Frontal cortex (tissue), 4 donors: ENCODE measurements around the gene PHF20. TPM values are rescaled to one million over a fixed set of nuclear protein-coding genes. Genes with fewer than 3 reads are reported as not detected.
A peak's percentile ranks its signal among the peaks of the same experiment; 100 is the strongest.
"Not testable (repeated sequence)": the region's sequence is repeated elsewhere in the genome, so short reads cannot be mapped to it uniquely, and the experiment has no call there.

Experiments used
- DNase-seq, 2 donors: peaks; one replicate each; pipeline ENCODE4 v3.0.0; 2012; ENCODE audit warnings: low spot score in 2 of 2
- FAIRE-seq: peaks from 2 replicates; lab custom pipeline; 2012; peaks lifted over from hg19 to GRCh38; lab: Jason Lieb, UNC
- total RNA-seq: library from RNA; depleted of rRNA; stranded (reverse); fragments of >200 nt; gene quantifications from one replicate; pipeline ENCODE4 v1.2.3, GENCODE V29; 2014
- donor health status: control.
- donor health status: control.
- donor health status: control.

PHF20 gene
- 53.8 TPM for total RNA-seq

GRCh38 chr20:35771689-35772562 is at the start of gene PHF20:
PHF20 (plus strand) TSS chr20:35772015; CDS start chr20:35801523, 29,508 bp downstream.
- peak; percentile 91 to 94 for DNase-seq
- FAIRE-seq: no peak

GRCh38 chr20:35723275-35723639 is 48.6 kb upstream of the PHF20 start:
- DNase-seq, FAIRE-seq: not testable (repeated sequence)

- not testable (repeated sequence) for FAIRE-seq, DNase-seq
These were observed 48.0 kb upstream of the PHF20 start for GRCh38 chr20:35723652-35724320.

GRCh38 chr20:35724321-35725230 is 47.2 kb upstream of the PHF20 start:
- DNase-seq: no peak
- FAIRE-seq: no peak

GRCh38 chr20:35726842-35727711 is 44.7 kb upstream of the PHF20 start:
- no peak for FAIRE-seq
- no peak for DNase-seq

- FAIRE-seq (no peak), DNase-seq (no peak)
These were observed 42.5 kb upstream of the PHF20 start for GRCh38 chr20:35729283-35729807.

- FAIRE-seq (no peak), DNase-seq (no peak)
These were observed 41.8 kb upstream of the PHF20 start for GRCh38 chr20:35729836-35730582.

- DNase-seq (no peak), FAIRE-seq (no peak)
These were observed 41.0 kb upstream of the PHF20 start for GRCh38 chr20:35730583-35731468.

- FAIRE-seq (no peak), DNase-seq (no peak)
These were observed 40.4 kb upstream of the PHF20 start for GRCh38 chr20:35731469-35731788.

GRCh38 chr20:35731862-35732643 is 39.8 kb upstream of the PHF20 start:
- DNase-seq: no peak
- no peak for FAIRE-seq

- FAIRE-seq: no peak
- DNase-seq: no peak
These were observed 39.2 kb upstream of the PHF20 start for GRCh38 chr20:35732644-35732982.

- FAIRE-seq (no peak), DNase-seq (no peak)
These were observed 37.4 kb upstream of the PHF20 start for GRCh38 chr20:35734374-35734773.

GRCh38 chr20:35734777-35735649 is 36.8 kb upstream of the PHF20 start:
- FAIRE-seq: no peak
- DNase-seq: no peak

- DNase-seq (no peak), FAIRE-seq (no peak)
These were observed 35.9 kb upstream of the PHF20 start for GRCh38 chr20:35735826-35736470.

- no peak for FAIRE-seq
- DNase-seq: no peak
These were observed 33.9 kb upstream of the PHF20 start for GRCh38 chr20:35737865-35738333.
